Testis (tissue), 2 donors: Measurements from ENCODE around the gene DNM3.

Experiments
- POLR2A ChIP-seq: fragments of 450-650 bp; IDR thresholded peaks from one replicate; pipeline ENCODE4 v1.6.1; 2017; ENCODE audit warnings: antibody characterized with exemption, mild to moderate bottlenecking, moderate library complexity
- TF ChIP-seq, protein P1 (sequence below), 3 experiments: fragments of 450-650 bp in 2 of 3; fragments of 200-600 bp in 1 of 3; sonication (generic) in 1 of 3; IDR thresholded peaks; one replicate each; pipeline ENCODE4 v1.5.1; 2016 to 2019; ENCODE audit warnings: antibody characterized with exemption in 3 of 3, mild to moderate bottlenecking in 2 of 3, moderate library complexity in 1 of 3

DNA sequence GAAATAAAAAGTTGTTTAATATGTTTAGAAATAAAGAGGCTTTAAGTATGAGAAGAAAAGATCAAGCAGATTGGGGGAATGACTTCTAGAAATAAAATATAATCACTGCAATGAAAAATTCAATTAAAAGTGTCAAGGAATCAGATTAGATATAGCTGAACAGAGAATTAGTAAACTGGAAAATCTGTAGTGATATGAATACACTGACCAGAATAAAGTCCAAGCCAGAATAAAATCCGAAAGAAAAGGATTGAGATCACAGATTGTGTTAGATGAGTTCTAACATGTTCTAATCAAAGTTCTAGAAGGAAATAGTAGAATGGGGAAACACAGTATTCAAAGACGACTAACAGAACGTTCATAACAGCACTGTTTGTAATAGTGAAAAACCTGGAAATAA lies 506.1 kb downstream of the DNM3 start:
- TF ChIP-seq, protein P1, sequence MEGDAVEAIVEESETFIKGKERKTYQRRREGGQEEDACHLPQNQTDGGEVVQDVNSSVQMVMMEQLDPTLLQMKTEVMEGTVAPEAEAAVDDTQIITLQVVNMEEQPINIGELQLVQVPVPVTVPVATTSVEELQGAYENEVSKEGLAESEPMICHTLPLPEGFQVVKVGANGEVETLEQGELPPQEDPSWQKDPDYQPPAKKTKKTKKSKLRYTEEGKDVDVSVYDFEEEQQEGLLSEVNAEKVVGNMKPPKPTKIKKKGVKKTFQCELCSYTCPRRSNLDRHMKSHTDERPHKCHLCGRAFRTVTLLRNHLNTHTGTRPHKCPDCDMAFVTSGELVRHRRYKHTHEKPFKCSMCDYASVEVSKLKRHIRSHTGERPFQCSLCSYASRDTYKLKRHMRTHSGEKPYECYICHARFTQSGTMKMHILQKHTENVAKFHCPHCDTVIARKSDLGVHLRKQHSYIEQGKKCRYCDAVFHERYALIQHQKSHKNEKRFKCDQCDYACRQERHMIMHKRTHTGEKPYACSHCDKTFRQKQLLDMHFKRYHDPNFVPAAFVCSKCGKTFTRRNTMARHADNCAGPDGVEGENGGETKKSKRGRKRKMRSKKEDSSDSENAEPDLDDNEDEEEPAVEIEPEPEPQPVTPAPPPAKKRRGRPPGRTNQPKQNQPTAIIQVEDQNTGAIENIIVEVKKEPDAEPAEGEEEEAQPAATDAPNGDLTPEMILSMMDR (IDR thresholded peaks at IDR 0.05) = no peak
- TF ChIP-seq POLR2A = no peak
